Measurements from ENCODE around the gene DDX47. TPM values are rescaled to one million over a fixed set of nuclear protein-coding genes. Genes with fewer than 3 reads are reported as not detected.
A peak's percentile ranks its signal among the peaks of the same experiment; 100 is the strongest.

Gene DDX47
- total and polyA plus RNA-seq, 2 donors (not counting 1 experiment from before 2014, with no cell fraction given) = 50.1 to 93.7 TPM

DNA sequence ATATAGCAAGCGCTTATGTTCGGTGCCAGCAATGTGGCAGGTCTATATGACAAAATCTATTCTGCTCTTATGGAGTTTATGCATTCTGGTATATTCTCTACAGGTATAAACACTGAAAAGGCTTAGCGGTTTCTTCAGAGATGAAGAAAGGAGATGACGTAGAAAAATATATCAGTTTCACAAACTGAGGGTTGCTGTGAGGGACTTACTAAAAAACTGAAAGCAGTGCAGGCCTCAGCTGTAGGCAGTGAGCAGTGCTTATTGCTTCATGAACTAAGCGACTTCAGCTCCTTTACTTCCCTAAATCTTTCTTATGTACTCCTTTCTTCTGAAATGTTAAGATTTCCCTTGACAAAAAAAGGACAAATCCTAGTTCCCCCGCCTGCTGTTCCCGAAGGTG, 4.5 kb downstream of the DDX47 start:
- ATAC-seq (ENCODE audit: low read depth) (no peak), DNase-seq (no peak)
- intact Hi-C loops (cut with micrococcal nuclease) = no loop called here
- no peaks in the 10 kb centered on the region for H3K9me3 ChIP-seq (ENCODE audit: control extremely low read depth in 1 of 3, control insufficient read depth in 2 of 3, insufficient read depth in 1 of 3, low read length in 2 of 3)
- H3K79me2 ChIP-seq (ENCODE audit: control insufficient read depth, insufficient read depth, low read length) = peaks cover 69% of the 10 kb centered on the region
- H3K36me3 ChIP-seq (replicated peaks in 1 of 2; ENCODE audit: control extremely low read depth in 1 of 2, control insufficient read depth in 1 of 2, extremely low read depth in 1 of 2, insufficient read depth in 2 of 2, low read length in 1 of 2) = peaks cover 0 to 56% of the 10 kb centered on the region in 2 experiments
- ChIA-PET CTCF (interaction anchor here (10.5 kb wide), 1 partner anchor 29 kb away, joined by 189 read pairs; no protein-coding TSS in a partner anchor), POLR2A (no interaction called here)
- H3K4me1 Mint-ChIP-seq = peaks cover 65% of the 10 kb centered on the region
- H3K27me3 Mint-ChIP-seq = no peaks in the 10 kb centered on the region
- no peaks in the 10 kb centered on the region for H3K27me3 ChIP-seq (replicated peaks in 1 of 4; ENCODE audit: control extremely low read depth in 1 of 4, control insufficient read depth in 3 of 4, insufficient read depth in 4 of 4, low read length in 3 of 4)
- no peak overlapping the region for H3K4me2 ChIP-seq (replicated peaks; ENCODE audit: low read depth, low read length, poor library complexity, severe bottlenecking)
- peaks cover 34% of the 10 kb centered on the region for H4K20me1 ChIP-seq (ENCODE audit: control insufficient read depth, insufficient read depth, low read length, poor library complexity, severe bottlenecking)
- H3K27ac Mint-ChIP-seq = no peak overlapping the region
- no peak overlapping the region for H3K27ac ChIP-seq (ENCODE audit: low read length in 2 of 2)
- H3K9ac ChIP-seq (ENCODE audit: low read length) = no peak overlapping the region
- WGBS (ENCODE audit: insufficient coverage) = 93% methylated on average over 3 of the region's 7 CpGs
- H3K4me3 Mint-ChIP-seq = no peak overlapping the region
- H3K4me3 ChIP-seq (ENCODE audit: control extremely low read depth in 1 of 5, extremely low read depth in 1 of 5, insufficient read depth in 1 of 5, low read depth in 2 of 5, low read length in 4 of 5) = no peak overlapping the region
- no peak for TF ChIP-seq EZH2 (IDR thresholded peaks at IDR 0.05; ENCODE audit: borderline replicate concordance, insufficient read depth, low read depth, low read length, poor library complexity, severe bottlenecking)
- TF ChIP-seq, protein P1, sequence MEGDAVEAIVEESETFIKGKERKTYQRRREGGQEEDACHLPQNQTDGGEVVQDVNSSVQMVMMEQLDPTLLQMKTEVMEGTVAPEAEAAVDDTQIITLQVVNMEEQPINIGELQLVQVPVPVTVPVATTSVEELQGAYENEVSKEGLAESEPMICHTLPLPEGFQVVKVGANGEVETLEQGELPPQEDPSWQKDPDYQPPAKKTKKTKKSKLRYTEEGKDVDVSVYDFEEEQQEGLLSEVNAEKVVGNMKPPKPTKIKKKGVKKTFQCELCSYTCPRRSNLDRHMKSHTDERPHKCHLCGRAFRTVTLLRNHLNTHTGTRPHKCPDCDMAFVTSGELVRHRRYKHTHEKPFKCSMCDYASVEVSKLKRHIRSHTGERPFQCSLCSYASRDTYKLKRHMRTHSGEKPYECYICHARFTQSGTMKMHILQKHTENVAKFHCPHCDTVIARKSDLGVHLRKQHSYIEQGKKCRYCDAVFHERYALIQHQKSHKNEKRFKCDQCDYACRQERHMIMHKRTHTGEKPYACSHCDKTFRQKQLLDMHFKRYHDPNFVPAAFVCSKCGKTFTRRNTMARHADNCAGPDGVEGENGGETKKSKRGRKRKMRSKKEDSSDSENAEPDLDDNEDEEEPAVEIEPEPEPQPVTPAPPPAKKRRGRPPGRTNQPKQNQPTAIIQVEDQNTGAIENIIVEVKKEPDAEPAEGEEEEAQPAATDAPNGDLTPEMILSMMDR (IDR thresholded peaks at IDR 0.05) = no peak
- no peak overlapping the region for H2AFZ ChIP-seq (ENCODE audit: insufficient read depth, low read depth, low read length, poor library complexity, severe bottlenecking)
- H3K9me3 Mint-ChIP-seq (ENCODE audit: insufficient read depth) = no peaks in the 10 kb centered on the region
- peaks cover 15 to 24% of the 10 kb centered on the region in 2 donors for H3K4me1 ChIP-seq (ENCODE audit: control insufficient read depth in 2 of 2, insufficient read depth in 2 of 2, low read length in 2 of 2)

DNA sequence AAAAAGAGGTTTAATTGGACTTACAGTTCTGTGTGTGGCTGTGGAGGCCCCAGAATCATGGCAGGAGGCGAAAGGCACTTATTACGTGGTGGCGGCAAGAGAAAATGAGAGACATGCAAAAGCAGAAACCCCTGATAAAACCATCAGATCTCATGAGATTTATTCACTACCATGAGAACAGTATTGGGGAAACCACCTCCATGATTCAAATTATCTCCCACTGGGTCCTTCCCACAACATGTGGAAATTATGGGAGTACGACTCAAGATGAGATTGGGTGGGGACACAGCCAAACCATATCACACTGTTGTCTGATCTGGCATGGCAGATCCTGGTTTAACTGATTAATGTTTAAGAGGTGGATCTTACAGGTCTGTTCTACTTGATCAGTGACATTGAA, 5.6 kb downstream of the DDX47 start:
- Mint-ChIP-seq H3K4me1 (peaks cover 54% of the 10 kb centered on the region), H3K9me3 (ENCODE audit: insufficient read depth) (no peaks in the 10 kb centered on the region), H3K4me3 (no peak overlapping the region), H3K27ac (peak overlapping the region; percentile 34), H3K27me3 (no peaks in the 10 kb centered on the region)
- ATAC-seq (ENCODE audit: low read depth) (no peak), DNase-seq (no peak)
- Histone ChIP-seq H3K9ac (ENCODE audit: low read length) (no peak overlapping the region), H3K4me3 (ENCODE audit: control extremely low read depth in 1 of 5, extremely low read depth in 1 of 5, insufficient read depth in 1 of 5, low read depth in 2 of 5, low read length in 4 of 5) (no peak overlapping the region), H3K4me2 (replicated peaks; ENCODE audit: low read depth, low read length, poor library complexity, severe bottlenecking) (no peak overlapping the region), H4K20me1 (ENCODE audit: control insufficient read depth, insufficient read depth, low read length, poor library complexity, severe bottlenecking) (peaks cover 34% of the 10 kb centered on the region), H3K4me1 (ENCODE audit: control insufficient read depth in 2 of 2, insufficient read depth in 2 of 2, low read length in 2 of 2) (peaks cover 14 to 16% of the 10 kb centered on the region in 2 donors), H3K27me3 (replicated peaks in 1 of 4; ENCODE audit: control extremely low read depth in 1 of 4, control insufficient read depth in 3 of 4, insufficient read depth in 4 of 4, low read length in 3 of 4) (no peaks in the 10 kb centered on the region), H2AFZ (ENCODE audit: insufficient read depth, low read depth, low read length, poor library complexity, severe bottlenecking) (no peak overlapping the region), H3K27ac (ENCODE audit: low read length in 2 of 2) (no peak overlapping the region), H3K36me3 (replicated peaks in 1 of 2; ENCODE audit: control extremely low read depth in 1 of 2, control insufficient read depth in 1 of 2, extremely low read depth in 1 of 2, insufficient read depth in 2 of 2, low read length in 1 of 2) (peaks cover 10 to 67% of the 10 kb centered on the region in 2 experiments), H3K79me2 (ENCODE audit: control insufficient read depth, insufficient read depth, low read length) (peaks cover 63% of the 10 kb centered on the region), H3K9me3 (ENCODE audit: control extremely low read depth in 1 of 3, control insufficient read depth in 2 of 3, insufficient read depth in 1 of 3, low read length in 2 of 3) (no peaks in the 10 kb centered on the region)
- TF ChIP-seq, protein P1 (IDR thresholded peaks at IDR 0.05) = no peak
- no peak for TF ChIP-seq EZH2 (IDR thresholded peaks at IDR 0.05; ENCODE audit: borderline replicate concordance, insufficient read depth, low read depth, low read length, poor library complexity, severe bottlenecking)
- intact Hi-C loops (cut with micrococcal nuclease) = no loop called here
- POLR2A ChIA-PET = interaction anchor here (0.6 kb wide), 1 partner anchor 1402 kb away, joined by 3 read pairs; no protein-coding TSS in a partner anchor
- WGBS (ENCODE audit: insufficient coverage) = no CpG with 5 or more reads among the region's 4 CpGs
- CTCF ChIA-PET = interaction anchor here (0.7 to 10.5 kb wide), 4 partner anchors 30 to 282 kb away, joined by 3 to 189 read pairs (median 6); no protein-coding TSS in a partner anchor

Data from B cell (primary cell).